NCI-H1048 (cell line): Measurements from ENCODE around the gene RASA1.

Experiments
- DNase-seq: peaks from one replicate; lab custom pipeline; 2025; lab: John Stamatoyannopoulos, UW

Gene RASA1

GRCh38 chr5:87403899-87404298 lies 136.2 kb downstream of the RASA1 start:
- no peak for DNase-seq

GRCh38 chr5:87404359-87404758 lies 136.7 kb downstream of the RASA1 start:
- DNase-seq = no peak

- no peak for DNase-seq
Measured at GRCh38 chr5:87405472-87406155, 137.9 kb downstream of the RASA1 start.

- no peak for DNase-seq
Measured at GRCh38 chr5:87408204-87408603, 140.5 kb downstream of the RASA1 start.

- no peak for DNase-seq
Measured at GRCh38 chr5:87410931-87411330, 143.2 kb downstream of the RASA1 start.

GRCh38 chr5:87411586-87411972 lies 143.9 kb downstream of the RASA1 start:
- DNase-seq = no peak

- DNase-seq = no peak
Measured at GRCh38 chr5:87411973-87412629, 144.4 kb downstream of the RASA1 start.

GRCh38 chr5:87412630-87413342 lies 145.1 kb downstream of the RASA1 start, which contains the start of gene CCNH:
Gene CCNH, minus strand, starts transcription at chr5:87412930. Its CDS starts 136 bp downstream, at chr5:87412794.
- DNase-seq = peak; percentile 95

GRCh38 chr5:87413343-87413645 lies 145.6 kb downstream of the RASA1 start:
- DNase-seq = no peak

- DNase-seq = no peak
Measured at GRCh38 chr5:87418506-87418905, 150.8 kb downstream of the RASA1 start.

- no peak for DNase-seq
Measured at GRCh38 chr5:87421307-87421706, 153.6 kb downstream of the RASA1 start.

- no peak for DNase-seq
Measured at GRCh38 chr5:87423755-87424154, 156.1 kb downstream of the RASA1 start.

- DNase-seq = no peak
Measured at GRCh38 chr5:87430863-87431457, 163.3 kb downstream of the RASA1 start.

GRCh38 chr5:87432460-87432859 lies 164.8 kb downstream of the RASA1 start:
- no peak for DNase-seq

- no peak for DNase-seq
Measured at GRCh38 chr5:87433945-87434344, 166.3 kb downstream of the RASA1 start.

- no peak for DNase-seq
Measured at GRCh38 chr5:87434461-87434860, 166.8 kb downstream of the RASA1 start.

GRCh38 chr5:87435144-87435694 lies 167.5 kb downstream of the RASA1 start:
- DNase-seq = no peak

GRCh38 chr5:87437724-87438123 lies 170.0 kb downstream of the RASA1 start:
- no peak for DNase-seq

- no peak for DNase-seq
Measured at GRCh38 chr5:87438231-87438630, 170.5 kb downstream of the RASA1 start.
